Prostate gland (tissue), 2 donors: ENCODE data around the gene CDK14.

Experiments used
- POLR2A ChIP-seq: fragments of 450-650 bp; IDR thresholded peaks from one replicate; pipeline ENCODE4 v1.6.1; 2016; ENCODE audit warnings: antibody characterized with exemption, mild to moderate bottlenecking
- TF ChIP-seq, protein P1 (sequence below), 4 experiments: fragments of 200-600 bp in 2 of 4; fragments of 450-650 bp in 2 of 4; sonication (generic) in 2 of 4; IDR thresholded peaks; 1 replicate in 3 of 4; 2 replicates in 1 of 4; pipeline ENCODE4 v1.5.1; 2016 to 2019; ENCODE audit warnings: antibody characterized with exemption in 4 of 4, mild to moderate bottlenecking in 2 of 4, moderate library complexity in 2 of 4

- TF ChIP-seq, protein P1, sequence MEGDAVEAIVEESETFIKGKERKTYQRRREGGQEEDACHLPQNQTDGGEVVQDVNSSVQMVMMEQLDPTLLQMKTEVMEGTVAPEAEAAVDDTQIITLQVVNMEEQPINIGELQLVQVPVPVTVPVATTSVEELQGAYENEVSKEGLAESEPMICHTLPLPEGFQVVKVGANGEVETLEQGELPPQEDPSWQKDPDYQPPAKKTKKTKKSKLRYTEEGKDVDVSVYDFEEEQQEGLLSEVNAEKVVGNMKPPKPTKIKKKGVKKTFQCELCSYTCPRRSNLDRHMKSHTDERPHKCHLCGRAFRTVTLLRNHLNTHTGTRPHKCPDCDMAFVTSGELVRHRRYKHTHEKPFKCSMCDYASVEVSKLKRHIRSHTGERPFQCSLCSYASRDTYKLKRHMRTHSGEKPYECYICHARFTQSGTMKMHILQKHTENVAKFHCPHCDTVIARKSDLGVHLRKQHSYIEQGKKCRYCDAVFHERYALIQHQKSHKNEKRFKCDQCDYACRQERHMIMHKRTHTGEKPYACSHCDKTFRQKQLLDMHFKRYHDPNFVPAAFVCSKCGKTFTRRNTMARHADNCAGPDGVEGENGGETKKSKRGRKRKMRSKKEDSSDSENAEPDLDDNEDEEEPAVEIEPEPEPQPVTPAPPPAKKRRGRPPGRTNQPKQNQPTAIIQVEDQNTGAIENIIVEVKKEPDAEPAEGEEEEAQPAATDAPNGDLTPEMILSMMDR (IDR thresholded peaks at IDR 0.05): no peak
- no peak for TF ChIP-seq POLR2A
Observed at GRCh38 chr7:90648107-90648506, 52.0 kb downstream of the CDK14 start.
